Epithelial cell of proximal tubule (primary cell): ENCODE data around the gene KLHL20. TPM values are rescaled to one million over a fixed set of nuclear protein-coding genes. Genes with fewer than 3 reads are reported as not detected.
"Not testable (repeated sequence)": the region's sequence is repeated elsewhere in the genome, so short reads cannot be mapped to it uniquely, and the experiment has no call there.

ENCODE experiments used
- DNase-seq: peaks from one replicate; pipeline ENCODE4 v3.0.0-alpha.2; 2011; ENCODE audit warnings: low read depth
- H3K4me3 ChIP-seq: 2 replicates; pipeline ENCODE4 v1.5.1; 2011; ENCODE audit warnings: low read depth, mild to moderate bottlenecking, low read length
- total RNA-seq: library from RNA; depleted of rRNA; stranded (reverse); fragments of >200 nt; gene quantifications from 2 replicates; pipeline ENCODE4 v1.2.3, GENCODE V29; 2015
- TF ChIP-seq, protein P1 (sequence below): conservative IDR thresholded peaks from 2 replicates; pipeline ENCODE4 v1.5.1; 2012; ENCODE audit warnings: low read depth, mild to moderate bottlenecking, low read length

The KLHL20 gene
- total RNA-seq, 1 donor from 2014 or later = 8.2 TPM

DNA sequence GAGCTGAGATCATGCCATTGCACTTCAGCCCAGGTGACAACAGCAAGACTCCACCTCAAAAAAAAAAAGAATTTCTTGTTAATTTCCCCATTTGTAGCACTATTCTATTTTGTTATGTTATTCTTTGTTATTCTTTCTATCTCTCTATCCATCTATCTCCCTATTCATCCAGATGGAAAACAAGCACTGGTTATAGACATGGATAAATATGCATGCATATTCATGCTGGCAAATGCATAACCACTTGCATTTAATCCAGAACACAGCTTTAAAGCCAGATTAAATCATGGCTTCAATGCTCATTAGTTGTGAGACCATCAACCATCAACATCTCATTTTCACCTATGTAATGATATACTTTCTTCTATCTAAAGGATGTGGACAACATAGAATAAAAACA is 21.5 kb upstream of the KLHL20 start:
- no peak overlapping the region for H3K4me3 ChIP-seq
- DNase-seq = no peak
- TF ChIP-seq, protein P1, sequence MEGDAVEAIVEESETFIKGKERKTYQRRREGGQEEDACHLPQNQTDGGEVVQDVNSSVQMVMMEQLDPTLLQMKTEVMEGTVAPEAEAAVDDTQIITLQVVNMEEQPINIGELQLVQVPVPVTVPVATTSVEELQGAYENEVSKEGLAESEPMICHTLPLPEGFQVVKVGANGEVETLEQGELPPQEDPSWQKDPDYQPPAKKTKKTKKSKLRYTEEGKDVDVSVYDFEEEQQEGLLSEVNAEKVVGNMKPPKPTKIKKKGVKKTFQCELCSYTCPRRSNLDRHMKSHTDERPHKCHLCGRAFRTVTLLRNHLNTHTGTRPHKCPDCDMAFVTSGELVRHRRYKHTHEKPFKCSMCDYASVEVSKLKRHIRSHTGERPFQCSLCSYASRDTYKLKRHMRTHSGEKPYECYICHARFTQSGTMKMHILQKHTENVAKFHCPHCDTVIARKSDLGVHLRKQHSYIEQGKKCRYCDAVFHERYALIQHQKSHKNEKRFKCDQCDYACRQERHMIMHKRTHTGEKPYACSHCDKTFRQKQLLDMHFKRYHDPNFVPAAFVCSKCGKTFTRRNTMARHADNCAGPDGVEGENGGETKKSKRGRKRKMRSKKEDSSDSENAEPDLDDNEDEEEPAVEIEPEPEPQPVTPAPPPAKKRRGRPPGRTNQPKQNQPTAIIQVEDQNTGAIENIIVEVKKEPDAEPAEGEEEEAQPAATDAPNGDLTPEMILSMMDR = no peak

DNA sequence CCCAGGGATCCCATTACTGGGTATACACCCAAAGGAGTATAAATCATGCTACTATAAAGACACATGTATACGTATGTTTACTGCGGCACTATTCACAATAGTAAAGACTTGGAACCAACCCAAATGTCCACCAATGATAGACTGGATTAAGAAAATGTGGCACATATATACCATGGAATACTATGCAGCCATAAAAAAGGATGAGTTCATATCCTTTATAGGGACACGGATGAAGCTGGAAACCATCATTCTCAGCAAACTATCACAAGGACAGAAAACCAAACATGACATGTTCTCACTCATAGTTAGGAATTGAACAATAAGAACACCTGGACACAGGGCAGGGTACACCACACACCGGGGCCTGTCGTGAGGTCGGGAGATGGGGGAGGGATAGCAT is 13.5 kb upstream of the KLHL20 start:
- not testable (repeated sequence) for DNase-seq, H3K4me3 ChIP-seq

DNA sequence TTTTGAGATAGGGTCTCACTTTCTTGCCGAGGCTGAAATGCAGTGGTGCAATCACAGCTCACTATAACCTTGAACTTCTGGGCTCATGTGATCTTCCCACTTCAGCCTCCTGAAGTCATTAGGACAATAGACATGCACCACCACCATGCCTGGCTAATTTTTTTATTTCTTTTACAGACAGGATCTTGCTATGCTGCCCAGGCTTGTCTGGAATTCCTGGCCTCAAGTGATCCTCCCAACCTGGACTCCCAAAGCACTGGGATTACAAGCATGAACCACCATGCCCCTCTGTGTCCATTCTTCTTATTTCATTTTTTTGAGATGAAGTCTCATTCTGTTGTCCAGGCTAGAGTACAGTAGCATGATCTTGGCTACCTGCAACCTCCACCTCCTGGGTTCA is 12.0 kb upstream of the KLHL20 start:
- TF ChIP-seq, protein P1 = no peak
- DNase-seq = no peak
- H3K4me3 ChIP-seq = no peak overlapping the region

DNA sequence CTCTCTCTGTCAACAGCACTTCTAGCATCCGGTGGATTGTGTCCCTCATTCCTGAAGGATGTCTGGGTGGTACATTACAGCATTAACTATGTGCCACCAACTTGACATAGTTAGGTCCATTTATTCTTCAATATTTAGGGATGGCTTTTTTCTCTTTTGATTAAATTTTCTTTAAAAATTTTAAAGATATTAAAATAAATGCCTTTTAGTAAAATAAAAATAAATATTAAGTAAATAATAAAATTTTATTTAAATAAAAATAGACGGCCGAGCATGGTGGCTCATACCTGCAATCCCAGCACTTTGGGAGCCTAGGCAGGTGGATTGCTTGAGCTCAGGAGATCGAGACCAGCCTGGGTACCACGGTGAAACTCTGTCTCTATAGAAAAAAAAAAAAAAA is 9.7 kb upstream of the KLHL20 start:
- H3K4me3 ChIP-seq = no peak overlapping the region
- TF ChIP-seq, protein P1 = no peak
- no peak for DNase-seq

DNA sequence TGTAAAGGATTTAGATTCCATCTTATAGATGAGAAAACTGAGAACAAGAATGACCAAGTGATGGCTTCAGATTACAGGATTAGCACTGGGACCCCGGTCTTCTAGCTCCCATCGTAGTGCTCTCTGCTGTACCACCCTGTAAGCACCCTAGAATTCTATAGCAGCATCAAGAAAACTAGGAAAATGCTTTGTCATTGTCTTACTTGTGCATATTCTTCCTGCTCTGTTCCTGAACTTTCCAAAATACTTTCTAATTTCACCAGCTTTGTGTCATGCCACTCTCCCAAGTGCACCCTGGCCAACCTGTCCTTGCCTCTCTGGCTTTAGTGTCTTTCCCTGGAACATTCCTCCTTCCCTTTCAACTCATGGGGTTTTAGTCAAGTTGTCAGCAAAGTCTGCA is 6.0 kb upstream of the KLHL20 start:
- TF ChIP-seq, protein P1 = no peak
- no peak for DNase-seq
- H3K4me3 ChIP-seq = no peak overlapping the region

DNA sequence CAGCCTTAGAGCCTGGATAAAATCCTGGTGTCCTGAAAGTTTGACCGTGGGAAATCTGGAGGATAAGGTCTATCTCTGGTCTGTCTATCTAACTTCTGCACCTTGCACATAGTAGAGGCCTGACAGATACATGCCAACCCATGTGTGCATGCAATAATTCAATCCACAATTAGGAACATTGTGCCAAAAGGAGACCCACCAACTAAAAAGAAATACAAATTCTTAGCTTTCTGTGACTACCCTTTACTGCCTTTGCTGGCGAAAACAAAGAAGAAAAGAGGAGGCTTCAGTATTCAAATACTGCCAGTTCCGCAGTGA is 381 bp upstream of the KLHL20 start:
- TF ChIP-seq, protein P1 = no peak
- H3K4me3 ChIP-seq = peak overlapping the region; percentile 65
- no peak for DNase-seq

DNA sequence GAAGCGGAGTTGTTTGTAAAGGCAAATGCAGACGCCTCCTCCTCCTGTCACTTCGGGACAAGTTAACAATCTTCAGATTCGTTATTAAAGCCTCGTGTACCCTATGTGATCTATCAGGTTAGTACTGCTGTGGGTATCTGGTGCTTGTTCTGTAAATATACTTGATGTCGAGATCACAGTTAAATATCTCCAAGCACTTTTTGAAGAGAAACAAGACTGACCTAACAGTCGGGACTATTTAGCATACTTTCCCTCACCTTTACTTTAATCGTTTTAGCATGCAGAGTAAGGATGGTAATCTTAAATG is 710 bp downstream of the KLHL20 start:
- DNase-seq = no peak
- TF ChIP-seq, protein P1 = no peak
- peak overlapping the region; percentile 65 for H3K4me3 ChIP-seq

DNA sequence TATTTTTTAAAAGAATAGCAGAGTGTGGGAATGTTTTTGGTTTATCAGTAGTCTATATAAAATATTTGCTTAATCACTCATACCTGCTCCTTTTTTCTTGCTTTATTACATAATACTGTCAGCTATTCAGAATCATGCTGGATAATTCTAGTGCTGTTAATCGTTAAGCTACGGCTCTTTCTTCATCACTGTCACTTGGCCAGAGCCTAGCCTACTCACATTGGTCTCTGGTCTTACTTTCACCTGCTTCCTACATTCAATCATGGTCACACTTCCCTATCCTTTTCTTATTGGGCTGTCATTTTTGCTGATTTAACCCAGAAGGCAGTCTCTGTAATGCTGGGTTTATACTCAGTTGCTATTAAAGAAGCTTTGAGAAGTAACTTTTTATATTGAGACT is 2.5 kb downstream of the KLHL20 start:
- DNase-seq = no peak
- no peak overlapping the region for H3K4me3 ChIP-seq
- TF ChIP-seq, protein P1 = no peak

DNA sequence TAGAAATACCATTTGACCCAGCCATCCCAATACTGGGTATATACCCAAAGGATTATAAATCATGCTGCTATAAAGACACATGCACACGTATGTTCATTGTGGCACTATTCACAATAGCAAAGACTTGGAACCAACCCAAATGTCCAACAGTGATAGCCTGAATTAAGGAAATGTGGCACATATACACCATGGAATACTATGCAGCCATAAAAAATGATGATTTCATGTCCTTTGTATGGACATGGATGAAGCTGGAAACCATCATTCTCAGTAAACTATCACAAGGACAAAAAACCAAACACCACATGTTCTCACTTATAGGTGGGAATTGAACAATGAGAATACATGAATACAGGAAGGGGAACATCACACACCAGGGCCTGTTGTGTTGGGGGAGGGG is 16.6 kb downstream of the KLHL20 start:
- DNase-seq, H3K4me3 ChIP-seq: not testable (repeated sequence)
